ENCODE results near the gene L3MBTL2.

GRCh38 chr22:41250127-41250526, 45.0 kb downstream of the L3MBTL2 start:
- TF ChIP-seq CTCF (IDR thresholded peaks at IDR 0.05) (no peak), ZFX (IDR thresholded peaks at IDR 0.05; ENCODE audit: borderline replicate concordance) (no peak)

All from 22Rv1 (cell line).